ENCODE measurements around the gene SLC25A14.
"Not testable (repeated sequence)": the region's sequence is repeated elsewhere in the genome, so short reads cannot be mapped to it uniquely, and the experiment has no call there.

Gene SLC25A14, protein sequence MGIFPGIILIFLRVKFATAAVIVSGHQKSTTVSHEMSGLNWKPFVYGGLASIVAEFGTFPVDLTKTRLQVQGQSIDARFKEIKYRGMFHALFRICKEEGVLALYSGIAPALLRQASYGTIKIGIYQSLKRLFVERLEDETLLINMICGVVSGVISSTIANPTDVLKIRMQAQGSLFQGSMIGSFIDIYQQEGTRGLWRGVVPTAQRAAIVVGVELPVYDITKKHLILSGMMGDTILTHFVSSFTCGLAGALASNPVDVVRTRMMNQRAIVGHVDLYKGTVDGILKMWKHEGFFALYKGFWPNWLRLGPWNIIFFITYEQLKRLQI

GRCh38 chrX:130339408-130340222 is at the start of gene SLC25A14:
SLC25A14 (plus strand) TSS chrX:130339919; CDS start chrX:130340279, 360 bp downstream.
- no peak for DNase-seq (ENCODE audit: low read depth)

DNA sequence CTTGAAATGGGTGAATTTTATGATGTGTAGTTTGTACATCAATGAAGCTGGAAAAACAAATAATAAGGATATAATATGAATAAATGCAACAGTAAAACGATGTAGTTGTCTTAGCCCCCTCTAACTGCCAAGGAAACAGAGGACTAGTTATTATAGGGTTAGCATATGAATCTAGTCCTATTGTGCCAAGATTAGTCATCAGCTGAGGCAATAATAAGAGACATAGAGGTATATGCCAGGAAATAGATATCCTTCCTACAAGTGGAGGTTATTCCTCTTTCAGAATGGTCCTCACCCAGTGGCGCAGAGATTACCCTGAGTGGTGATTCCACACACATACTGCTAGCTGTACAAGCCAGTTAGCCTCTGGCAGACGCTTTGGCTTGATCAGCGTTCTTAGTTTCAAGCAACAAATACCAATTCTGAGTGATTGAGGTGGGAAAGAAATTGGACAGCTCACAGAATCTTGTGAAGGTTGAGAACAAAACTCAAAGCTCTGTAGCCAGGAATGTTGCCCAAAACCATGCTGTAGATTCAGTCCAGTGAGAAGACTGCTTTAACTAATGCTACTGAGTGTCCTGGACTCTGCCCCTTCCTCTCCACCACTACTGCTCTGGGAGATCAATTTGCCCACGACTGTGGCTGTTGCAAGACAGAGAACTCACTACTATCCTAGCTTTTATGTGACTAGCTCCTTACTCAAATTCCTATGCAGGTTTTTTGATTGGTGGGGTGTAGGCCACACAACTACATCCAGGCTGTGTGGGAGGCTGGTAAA is 44.0 kb upstream of the SLC25A14 start:
- peak; percentile 3 for DNase-seq (ENCODE audit: low read depth)

DNA sequence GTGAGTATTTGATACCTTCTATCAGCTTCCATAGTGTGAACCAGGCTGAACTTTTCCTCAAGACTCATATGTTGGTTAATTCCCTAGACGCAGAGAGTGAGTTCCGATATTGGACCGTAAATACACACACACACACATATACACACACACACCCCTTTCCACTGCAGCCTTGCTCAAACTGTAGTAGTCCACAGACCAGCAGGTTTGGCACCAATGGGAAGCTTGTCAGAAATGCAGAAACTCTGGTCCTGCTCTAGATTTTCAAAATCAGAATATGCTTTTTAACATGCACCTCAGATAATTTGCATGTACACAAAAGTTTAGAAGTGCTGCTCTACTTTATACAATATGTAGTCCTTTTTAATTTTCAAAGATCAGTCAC is 43.4 kb upstream of the SLC25A14 start:
- DNase-seq (ENCODE audit: low read depth) = no peak

- DNase-seq (ENCODE audit: low read depth) = no peak
These were observed 43.0 kb upstream of the SLC25A14 start for GRCh38 chrX:130296743-130297142.

- no peak for DNase-seq (ENCODE audit: low read depth)
These were observed 40.3 kb upstream of the SLC25A14 start for GRCh38 chrX:130299279-130300009.

DNA sequence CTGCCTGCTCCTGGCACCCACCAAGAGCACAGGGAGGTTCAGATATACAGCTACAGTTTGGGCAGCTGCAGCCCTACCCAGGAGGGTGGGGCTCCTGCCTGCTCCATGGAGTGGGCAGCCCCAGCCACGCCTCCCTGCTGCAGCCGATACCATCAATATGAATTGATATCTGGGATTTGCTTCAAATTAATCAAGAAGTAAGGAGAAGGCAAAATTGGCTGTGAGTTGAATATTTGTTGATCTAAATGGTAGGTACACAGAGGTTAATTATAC is 39.8 kb upstream of the SLC25A14 start:
- no peak for DNase-seq (ENCODE audit: low read depth)

DNA sequence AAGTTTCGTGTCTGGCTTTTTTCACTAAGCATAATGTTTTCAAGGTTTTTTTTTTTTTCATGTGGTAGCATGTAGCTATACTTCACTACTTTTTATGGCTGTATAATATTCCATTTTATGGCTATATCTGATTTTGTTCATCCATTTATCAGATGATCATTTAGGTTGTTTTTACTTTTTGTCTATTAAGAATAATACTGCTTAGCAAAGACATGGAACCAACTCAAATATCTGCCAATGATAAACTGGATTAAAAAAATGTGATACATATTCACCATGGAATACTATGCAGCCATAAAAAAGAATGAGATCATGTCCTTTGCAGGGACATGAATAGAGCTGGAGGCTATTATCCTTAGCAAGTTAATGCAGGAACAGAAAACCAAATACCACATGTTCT is 38.3 kb upstream of the SLC25A14 start:
- DNase-seq (ENCODE audit: low read depth) = no peak

GRCh38 chrX:130301977-130302376 is 37.7 kb upstream of the SLC25A14 start:
- DNase-seq (ENCODE audit: low read depth) = no peak

DNA sequence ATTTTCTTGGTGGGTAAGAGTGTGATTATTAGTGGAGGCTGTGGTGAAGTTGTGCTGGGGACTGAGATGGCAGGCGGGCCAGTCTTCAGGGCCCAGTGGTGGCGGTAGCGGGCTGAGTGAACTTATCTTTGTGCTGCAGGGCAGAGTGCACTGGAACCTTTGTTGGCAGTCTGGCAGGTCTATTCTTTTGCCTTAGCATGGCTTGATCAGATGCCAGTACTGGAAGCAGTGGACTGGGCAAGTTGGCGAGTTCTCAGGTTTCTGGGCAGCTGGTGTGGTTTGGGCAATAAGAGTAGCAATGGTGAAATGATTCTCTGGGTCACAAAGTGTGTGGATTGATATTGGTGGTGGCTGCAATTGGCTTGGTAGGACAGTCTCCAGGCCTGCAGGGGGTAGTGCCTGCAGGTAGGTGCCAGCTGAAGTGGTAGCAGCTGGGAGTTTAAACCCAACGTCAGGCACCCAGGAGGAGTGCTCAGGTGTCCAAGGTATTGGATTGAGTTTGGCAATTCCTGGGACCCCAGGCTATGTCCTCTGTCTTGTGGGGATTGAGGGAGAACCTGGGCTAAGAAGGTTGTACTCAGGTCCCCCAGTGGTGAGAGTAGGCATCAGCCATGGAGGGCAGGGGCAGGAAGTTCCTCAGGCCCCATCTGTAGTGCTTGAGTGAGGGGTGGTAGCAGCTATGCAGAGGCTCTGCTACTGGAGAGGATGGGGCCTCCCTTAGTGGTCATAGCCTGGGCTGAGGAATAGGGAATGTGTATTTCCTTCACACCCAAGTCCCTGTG is 34.9 kb upstream of the SLC25A14 start:
- DNase-seq (ENCODE audit: low read depth) = no peak

GRCh38 chrX:130319886-130320285 is 19.8 kb upstream of the SLC25A14 start:
- DNase-seq (ENCODE audit: low read depth) = not testable (repeated sequence)

DNA sequence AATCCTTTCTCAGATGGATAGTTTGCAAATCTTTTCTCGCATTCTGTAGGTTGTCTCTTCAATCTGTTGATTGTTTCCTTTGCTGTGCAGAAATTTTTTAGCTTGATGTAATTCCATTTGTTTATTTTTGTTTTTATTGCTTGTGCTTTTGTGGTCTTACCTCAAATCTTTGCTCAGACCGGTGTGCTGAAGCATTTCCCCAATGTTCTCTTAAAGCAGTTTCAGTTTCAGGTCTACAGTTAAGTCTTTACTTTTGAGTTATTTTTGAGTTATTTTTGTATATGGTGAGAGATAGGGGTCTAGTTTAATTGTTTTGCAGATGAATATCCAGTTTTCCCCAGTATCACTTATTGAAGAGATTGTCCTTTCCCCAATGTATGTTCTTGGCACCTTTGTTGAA is 18.2 kb upstream of the SLC25A14 start:
- DNase-seq (ENCODE audit: low read depth) = no peak

GRCh38 chrX:130330146-130330545 is 9.6 kb upstream of the SLC25A14 start:
- DNase-seq (ENCODE audit: low read depth) = no peak

DNA sequence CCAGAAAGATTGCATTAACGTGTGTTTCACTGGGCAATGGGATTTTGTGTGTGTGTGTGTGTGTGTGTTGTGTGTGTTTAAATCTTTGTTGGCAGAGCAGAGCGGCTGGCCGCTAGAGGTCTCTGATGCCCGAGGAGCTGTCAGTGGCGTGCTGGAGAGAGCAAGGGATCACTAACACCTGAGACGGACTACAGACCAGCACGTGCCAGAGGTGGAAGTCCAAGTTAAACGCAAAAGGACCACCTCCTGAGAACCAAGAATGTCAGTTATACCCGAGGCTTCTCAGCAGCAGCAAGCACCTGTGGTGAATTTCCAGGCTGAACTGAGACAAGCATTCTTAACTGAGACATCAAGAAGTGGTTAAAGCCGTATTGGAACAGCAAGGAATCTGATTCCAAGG is 9.0 kb upstream of the SLC25A14 start:
- DNase-seq (ENCODE audit: low read depth) = no peak

GRCh38 chrX:130336531-130336930 is 3.2 kb upstream of the SLC25A14 start:
- DNase-seq (ENCODE audit: low read depth) = no peak

GRCh38 chrX:130338869-130339268 is 850 bp upstream of the SLC25A14 start:
- not testable (repeated sequence) for DNase-seq (ENCODE audit: low read depth)

DNA sequence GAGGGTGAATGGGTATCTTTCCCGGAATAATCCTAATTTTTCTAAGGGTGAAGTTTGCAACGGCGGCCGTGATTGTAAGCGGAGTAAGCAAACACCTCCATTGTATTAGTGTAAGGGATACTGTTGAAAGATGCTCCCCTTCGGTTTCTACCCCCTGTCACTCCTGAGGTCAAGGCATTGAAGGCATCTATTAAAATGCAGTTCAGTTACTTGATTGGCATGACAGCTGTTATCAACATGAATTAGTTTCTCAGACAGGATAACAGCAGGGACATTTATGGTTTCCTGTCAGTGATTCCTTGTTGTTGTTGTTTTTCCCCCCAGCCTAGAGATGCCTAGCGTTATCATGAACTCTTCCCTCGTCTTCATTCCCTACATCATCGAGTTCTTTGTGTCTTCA is 552 bp downstream of the SLC25A14 start:
- no peak for DNase-seq (ENCODE audit: low read depth)

GRCh38 chrX:130343411-130343810 is 3.7 kb downstream of the SLC25A14 start:
- no peak for DNase-seq (ENCODE audit: low read depth)

DNA sequence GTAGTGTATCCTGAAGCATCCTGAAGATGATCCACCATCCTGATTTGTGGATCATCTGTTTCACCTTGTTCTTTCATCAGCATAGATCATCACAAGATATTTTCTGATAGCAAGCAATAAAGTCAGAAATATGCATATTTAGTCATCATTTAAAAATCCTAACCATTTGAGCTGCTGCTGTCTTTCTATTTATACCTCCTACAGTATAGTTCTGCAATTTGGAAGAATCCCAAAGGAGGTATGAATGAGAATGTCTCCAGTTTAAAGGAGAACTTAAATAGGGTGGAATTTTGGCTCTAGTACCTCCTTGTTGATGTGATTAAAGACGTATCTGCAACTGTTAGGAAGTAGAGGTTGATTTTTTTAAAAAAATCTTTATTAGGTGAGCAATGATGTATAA is 7.6 kb downstream of the SLC25A14 start:
- no peak for DNase-seq (ENCODE audit: low read depth)

DNA sequence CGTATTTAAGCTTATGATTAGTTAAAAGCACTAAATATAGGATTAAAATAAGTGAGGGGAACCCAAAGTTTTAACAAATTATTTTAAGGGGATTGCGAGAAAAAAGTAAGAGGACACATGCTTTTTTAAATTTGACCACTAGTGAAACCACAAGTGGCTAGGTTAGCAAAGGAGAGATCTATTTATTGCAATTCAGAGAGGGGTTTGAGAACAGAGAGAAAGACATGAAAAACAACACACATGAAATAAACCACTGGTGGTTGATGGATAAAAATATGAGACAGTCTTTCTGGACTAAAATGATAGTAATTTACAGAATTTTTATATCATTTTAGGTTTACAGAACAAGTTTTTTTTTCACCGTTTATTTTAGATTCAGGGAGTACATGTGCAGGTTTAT is 11.8 kb downstream of the SLC25A14 start:
- DNase-seq (ENCODE audit: low read depth) = no peak

GRCh38 chrX:130352050-130352449 is 12.3 kb downstream of the SLC25A14 start:
- not testable (repeated sequence) for DNase-seq (ENCODE audit: low read depth)

DNA sequence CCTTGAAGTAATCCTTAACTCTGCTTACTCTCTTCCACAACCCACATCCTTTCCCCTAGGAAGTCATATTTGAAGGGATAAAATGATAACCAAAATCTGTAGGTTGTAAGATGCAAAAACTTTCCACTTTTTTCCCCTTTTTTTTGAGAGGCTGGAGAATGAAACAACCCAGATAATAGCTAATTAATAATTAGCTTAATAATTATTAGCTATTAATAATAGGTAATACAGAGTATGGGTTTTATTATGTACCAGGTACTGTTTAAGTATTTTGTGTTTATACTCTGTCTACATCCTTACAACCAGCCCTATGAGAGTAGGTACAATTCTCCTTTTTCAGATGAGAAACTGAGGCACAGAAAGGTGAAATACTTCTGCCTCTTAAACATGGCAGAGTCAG is 36.4 kb downstream of the SLC25A14 start:
- no peak for DNase-seq (ENCODE audit: low read depth)
